HG02759 (cell line): ENCODE data around the gene NFATC2.
A peak's percentile ranks its signal among the peaks of the same experiment; 100 is the strongest.

ENCODE experiments used
- ATAC-seq: cut with Tn5 transposase; IDR thresholded peaks from one replicate; pipeline ENCODE4 v1.9.1; 2021; ENCODE audit warnings: mild to moderate bottlenecking, moderate library complexity; ENCODE audit not compliant: unreplicated experiment

The NFATC2 gene

DNA sequence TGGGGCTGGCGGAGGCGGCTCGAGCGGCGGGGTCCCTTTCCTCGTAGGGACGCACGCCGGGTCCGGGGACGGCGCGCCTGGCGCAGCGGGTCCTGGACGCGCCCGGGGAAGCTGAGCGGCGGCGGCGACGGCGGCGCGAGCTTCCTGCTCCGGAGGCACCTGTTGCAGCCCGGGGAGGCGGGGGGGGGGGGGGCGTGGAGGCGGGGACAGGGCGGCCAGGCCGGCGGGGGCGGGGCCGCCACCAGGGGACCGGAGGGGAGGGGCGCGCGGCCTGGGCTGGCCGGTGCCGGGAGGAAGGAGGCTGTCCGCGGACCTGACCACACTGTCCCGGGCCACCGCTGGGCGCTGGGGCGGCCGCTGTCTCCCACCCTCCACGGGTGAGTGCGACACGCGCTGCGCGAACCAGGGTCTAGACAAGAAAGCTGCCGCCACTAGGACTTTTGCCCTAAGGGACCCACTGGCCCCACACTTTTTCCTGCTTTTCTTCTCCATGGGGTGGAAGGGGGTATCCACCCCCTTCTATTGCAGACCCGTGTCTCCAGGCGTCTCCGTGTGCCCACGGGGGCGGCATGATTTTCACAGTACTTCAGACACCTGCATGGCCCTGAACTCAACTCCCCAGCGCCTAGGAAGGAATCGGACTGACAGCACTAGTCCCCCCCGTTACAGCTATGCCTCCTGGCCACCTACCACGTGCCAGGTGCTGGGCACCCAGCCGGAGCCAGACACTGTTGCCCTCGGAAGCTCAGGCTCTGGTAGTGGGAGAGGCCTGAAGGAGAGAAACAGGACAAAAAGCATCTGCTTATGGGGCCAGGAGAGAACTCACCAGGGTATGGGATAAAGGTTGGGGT is at the start of gene NFATC2:
NFATC2 (minus strand) TSS at position 149 of the 851 bp plus-strand sequence. CDS start 220 bp downstream, outside the sequence.
- ATAC-seq: peak; percentile 48

DNA sequence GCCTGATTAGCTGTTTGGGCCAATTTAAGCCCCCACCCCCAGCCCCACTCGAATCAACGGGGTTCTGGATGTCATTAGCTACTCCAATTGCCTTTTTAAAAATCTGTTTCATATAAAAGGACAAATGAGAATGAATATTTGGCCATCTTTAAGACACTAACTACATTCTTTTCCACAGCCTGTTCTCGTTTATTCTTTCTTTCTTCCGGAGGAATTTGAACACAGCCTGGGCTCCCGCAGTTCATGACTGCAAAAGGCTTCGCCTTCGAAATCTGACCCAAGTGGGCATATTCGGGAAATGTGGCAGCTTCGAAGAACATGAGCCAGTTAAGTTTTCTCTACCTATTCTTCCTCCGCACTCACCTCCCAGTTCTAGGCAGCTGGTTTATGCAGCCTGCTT is 49.4 kb upstream of the NFATC2 start:
- no peak for ATAC-seq

DNA sequence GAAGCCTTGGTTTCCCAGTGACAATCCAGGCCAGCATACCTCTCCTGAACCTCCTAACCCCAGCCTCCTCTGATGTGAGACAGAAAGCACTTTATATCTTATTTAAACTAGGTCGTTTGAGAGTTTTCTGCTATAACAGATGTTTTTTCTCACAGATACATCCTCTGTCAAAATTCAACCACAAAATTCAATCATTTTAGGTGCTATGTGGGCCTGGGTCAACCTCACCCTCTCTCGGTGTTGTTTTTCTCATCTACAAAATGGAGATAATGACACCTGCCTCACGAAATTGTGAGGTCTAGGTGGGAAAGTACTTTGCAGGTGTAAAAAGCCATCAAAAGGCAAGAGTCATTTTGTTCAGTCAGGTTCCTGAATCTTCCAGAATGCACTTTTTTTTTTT is 46.2 kb upstream of the NFATC2 start:
- ATAC-seq: no peak

DNA sequence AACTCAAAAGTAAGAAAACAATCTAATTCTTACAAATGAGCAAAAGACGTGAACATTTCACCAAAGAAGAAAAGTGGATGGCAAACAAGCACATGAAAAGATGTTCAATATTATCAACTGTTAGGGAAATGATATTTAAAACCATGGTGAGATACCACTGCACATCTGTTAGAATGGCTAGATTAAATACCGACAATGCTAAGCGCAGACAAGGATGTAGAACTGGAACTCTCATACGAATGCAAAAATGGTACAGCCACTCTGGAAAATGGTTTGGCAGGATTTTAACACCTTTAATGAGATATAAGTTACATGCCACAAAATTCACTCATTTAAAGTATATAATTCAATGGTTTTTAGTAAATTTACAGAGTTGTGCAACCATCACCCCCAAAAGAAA is 44.6 kb upstream of the NFATC2 start:
- no peak for ATAC-seq

DNA sequence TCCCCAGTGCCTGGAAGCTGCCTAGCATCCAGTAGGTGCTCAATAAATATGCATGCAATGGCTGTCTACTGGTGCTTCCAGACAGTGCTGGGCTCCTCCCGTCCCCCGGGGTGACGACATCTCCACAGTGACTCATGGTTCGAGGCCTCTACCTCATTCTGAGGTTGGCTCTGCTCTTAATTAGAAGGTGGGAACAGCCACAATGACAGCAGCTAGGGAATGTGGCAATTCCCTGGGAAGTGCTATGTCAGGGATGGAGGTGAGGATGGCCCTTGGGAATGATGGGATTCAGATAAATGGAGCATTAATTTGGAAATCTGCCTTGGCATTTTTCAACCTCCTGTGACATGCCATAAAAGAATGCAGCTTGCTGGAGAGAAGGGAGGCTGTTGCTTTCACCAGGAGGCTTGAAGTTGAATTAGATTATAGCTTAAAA is 43.5 kb upstream of the NFATC2 start:
- no peak for ATAC-seq

DNA sequence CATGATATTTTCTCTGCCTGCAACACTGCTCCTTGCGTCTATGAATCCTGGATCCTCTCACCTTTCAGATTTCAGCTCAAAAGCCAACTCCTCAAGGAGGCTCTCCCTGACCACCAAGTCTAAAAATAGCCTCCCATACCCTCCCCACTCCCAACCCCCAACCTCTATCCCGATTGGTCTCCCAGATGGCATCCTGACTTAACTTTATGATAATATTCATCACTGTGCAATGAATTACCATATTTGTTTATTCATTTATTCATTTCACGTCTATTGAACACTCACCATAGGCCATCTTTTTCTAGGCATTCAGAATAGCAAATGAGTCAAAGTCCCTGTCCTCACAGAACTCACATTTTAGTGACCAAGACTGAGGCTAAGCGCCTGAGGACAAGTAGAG is 42.6 kb upstream of the NFATC2 start:
- ATAC-seq: no peak

DNA sequence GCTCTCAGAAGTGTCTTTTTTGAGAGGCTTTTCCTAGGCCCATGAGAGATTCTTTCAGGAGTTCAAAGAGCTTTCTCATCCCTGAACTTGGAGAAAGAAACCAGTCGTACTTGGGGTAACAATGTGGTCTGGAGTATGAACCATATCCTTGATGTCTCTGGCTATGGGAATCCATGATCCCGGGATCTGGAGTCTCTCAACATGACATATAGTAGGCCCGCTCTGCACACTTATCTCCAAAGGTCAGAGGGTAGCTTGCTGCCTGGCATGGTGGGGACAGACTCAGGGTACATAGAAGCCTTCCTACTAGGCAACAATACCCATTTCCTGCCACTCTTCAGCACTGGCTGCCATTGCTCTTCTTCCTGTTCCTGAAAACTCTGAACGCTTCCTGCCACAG is 42.2 kb upstream of the NFATC2 start:
- ATAC-seq: no peak

DNA sequence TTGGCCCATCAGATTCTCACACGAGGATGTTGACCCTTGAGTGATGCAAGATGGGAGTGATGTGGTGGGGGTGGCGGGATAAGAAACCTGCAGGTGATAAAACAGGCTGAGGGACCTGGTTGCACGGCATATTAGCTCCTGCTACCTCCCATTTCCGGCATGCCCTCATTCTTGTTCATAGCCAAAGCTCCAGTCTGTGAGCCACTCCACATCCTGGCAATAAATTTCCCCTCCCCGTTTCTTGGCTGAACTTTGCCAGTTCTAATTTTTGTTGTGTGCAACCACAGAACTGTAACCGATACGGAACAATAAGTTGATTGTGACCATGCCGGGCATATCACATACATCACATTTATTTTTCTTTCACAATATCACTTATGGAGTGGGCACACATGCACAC is 41.6 kb upstream of the NFATC2 start:
- ATAC-seq: no peak

DNA sequence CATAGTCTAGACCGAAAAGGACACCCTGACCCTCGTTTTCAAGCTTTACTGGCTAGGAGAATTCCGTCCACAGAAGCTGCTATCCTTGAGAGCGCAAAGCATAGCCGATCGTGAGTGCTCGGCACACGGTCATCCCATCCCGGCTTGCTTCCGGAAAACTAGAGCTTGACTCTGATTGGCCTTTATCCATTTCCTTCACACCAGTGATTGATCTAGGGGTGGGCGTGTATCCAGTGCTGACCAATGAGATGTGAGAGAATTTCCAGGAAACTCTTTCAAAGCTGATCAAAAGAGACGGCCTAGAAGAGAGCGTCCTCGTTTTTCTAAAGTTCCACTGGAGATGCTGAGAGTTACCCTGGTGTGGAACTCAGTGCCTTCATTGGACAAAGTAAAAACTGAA is 41.0 kb upstream of the NFATC2 start:
- no peak for ATAC-seq

DNA sequence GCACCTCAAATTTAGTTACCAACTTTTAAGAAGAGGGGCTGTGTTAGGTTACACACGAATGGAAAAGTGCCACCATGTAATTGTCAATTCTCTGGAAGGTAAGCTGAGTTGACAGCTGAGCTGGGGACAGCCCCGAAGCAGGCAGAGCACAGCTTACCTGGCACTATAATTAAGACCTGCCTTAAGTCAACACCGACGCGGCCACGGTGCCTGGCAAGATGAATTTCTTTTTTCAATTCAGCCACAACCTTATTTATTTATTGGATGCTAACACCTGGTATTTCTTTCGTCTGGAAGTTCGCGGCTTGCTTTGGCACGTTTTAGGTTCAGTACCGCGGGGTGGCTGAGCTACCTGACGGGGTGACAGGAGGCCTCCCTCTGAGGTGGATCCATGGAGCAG is 40.6 kb upstream of the NFATC2 start:
- ATAC-seq: no peak

DNA sequence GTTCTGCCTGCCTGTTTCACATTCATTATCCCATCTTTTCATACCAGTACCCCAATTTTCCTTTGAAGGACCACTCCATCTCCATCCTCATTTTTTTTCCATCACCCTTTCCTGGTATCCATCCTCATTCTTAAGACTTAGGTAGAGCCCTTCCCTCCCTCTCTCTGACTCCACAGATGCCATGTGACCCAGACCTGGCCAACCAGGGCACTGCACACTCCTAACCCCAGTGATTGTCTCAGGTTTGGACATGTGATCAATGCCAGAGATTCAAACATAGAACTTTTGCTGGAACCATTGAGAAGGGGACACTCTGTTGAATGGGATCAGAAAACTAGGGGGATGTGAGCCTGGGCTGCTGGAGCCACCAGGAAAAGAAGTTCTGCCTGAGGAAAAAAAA is 39.1 kb upstream of the NFATC2 start:
- no peak for ATAC-seq

DNA sequence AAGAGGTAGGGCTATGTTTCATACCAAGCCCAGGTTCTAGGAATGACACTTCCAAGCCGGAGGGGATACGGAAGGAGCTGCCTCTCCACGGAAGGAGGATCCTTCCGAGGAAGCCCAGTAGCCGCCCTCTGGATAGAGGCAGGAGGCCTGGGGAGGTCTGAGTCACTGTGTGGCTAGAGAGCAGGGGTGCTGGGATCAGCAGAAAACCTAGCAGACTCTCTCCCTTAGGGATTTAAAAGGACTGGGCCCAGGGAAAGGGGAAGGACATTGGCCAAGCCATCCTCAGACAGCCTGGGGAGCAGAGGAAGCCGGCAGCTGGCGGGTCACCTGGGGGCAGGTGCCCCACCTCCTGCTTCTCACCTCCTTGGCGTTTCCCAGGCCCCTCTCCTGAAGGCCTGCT is 36.6 kb upstream of the NFATC2 start:
- no peak for ATAC-seq

DNA sequence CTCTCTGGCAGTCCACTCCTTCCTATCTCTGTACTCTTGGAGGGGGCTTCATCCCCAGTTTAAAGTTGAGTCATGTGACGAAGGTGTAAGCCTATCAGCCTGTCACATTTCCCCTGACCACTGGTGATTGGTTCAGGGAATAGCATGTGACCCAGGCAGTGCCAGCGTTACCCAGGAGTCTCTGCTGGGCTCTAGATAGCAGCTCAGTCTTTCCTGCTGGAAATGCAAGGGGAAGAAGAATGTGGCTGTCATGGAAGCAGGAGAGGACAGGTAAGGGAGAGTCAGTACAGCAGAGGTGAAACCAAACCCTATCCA is 35.6 kb upstream of the NFATC2 start:
- no peak for ATAC-seq

DNA sequence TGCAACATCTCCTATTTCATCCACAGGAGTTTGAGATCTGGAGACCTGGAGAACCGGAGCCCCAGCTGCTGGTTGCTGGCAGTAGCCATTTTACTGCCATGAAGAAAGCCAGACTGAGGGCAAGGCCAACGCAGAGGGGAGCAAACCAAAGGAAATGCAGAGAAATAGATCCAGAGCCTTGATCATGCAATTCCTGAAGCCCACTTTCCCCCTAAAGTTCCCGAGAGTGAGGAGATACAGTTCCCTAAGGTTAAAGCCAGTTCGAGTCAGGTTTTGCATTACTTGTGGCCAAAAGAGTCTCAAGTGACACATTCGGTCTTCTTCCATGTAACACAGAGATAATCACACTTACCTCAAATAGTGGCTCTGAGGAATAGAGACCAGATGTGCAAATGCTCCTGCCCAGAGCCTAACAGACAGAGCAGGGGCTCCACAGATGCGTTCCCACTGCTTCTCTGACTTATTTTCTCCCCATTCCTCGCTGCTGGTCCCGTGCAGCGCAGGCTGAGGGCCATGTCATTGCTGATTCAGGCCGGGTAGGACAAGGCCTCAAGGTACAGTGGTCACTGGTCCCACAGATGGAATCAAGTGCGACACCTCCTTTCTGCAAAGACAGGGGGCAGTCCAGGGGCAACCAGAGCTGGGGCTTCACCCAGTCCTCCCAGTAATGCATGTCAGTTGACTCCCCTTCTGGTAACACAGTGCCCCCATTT is 35.1 kb upstream of the NFATC2 start:
- no peak for ATAC-seq

DNA sequence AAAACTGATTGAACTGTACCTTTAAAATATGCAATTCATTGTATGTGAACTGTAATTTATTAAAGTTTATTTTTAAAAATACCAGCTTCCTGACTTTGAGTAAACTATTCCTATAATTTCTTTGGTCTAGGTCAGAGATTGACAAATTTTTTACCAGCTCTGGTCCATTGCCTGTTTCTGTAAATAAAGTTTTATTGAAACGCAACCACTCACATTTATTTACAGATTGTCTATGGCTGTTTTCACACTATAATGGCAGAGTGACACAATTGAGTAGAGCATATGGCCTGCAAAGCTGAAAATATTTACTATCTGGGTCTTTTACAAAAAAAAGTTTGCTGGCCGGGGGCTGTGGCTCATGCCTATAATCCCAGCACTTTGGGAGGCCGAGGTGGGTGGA is 33.0 kb upstream of the NFATC2 start:
- no peak for ATAC-seq

DNA sequence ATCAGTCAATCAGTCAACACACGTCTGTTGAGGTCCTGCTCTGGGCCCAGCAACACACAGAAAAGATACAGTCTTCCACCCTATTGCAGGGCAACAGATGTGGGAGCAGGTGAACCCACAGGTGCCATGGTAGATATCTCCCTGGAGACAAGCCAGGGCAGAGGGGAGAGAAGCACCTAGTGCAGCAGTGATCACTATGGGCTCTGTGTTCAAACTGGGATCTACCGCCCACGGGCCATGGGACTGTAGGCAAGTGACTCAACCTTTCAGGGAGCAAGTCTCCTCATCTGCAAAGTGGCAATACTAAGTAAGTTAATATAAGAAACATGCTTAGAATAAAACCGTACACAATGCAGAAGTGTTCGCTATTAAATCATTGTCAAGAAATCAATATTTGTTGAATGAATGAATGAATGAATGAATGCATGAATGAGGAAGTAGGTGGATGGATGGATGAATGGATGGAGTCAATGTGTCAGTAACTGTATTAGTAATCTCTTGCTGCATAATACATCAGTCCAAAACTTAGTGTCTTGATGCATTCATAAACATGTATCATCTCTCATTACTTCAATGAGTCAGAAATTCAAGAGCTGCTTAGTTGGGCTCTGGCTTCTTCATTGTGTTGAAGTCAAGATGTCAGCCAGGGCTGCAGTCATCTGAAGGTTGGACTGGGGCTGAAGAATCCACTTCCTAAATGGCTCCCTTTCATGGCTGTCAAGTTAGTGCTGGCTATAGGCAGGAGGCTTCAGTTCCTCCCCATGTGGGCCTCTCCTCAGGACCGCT is 31.9 kb upstream of the NFATC2 start:
- no peak for ATAC-seq

DNA sequence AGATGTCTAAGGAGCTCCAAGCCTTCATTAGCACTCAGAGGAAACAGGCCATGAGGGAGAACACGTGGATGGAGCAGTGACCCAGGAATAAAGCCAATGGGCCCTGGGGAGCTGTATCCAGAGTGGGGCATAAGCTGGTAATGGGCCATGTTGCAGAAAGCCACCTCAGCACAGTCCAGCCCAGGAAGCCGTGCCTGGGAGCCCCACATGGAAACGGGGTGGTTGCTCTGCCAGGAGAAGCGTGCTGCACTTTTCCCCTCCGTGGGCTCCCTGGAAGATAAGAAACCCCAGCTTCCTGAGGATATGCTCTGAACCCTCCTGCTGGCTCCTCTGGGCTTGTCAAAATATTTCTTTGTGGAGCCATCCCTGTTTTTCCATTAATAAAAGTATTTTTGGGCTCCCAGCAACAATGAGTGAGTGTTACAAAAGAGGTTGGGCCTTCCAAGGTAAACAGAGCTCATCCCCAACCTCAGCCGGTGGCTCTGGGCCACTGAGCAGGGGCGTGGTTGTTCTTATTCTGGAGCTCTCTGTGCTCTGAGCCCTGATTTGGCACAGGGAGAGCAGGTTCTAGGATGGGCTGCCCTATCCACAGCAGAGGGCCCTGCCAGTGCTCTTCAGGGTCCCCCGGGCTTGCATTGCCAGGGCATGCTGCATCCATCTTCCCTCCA is 31.2 kb upstream of the NFATC2 start:
- no peak for ATAC-seq

DNA sequence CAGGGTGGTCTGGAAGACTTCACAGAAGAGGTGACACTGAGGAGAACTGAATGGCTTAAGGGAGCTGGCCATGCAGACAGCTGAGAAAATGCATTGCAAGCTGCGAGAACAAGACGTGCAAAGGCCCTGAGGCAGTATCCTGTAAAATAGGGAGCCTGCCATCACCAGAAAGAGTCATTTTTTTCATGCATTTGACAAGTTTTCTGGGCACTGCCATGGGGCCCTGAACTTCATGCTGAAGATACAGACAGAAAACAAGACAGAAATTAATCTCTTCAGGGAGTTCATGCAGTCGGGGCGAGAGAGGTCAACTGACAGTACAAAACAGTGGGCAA is 28.9 kb upstream of the NFATC2 start:
- no peak for ATAC-seq

DNA sequence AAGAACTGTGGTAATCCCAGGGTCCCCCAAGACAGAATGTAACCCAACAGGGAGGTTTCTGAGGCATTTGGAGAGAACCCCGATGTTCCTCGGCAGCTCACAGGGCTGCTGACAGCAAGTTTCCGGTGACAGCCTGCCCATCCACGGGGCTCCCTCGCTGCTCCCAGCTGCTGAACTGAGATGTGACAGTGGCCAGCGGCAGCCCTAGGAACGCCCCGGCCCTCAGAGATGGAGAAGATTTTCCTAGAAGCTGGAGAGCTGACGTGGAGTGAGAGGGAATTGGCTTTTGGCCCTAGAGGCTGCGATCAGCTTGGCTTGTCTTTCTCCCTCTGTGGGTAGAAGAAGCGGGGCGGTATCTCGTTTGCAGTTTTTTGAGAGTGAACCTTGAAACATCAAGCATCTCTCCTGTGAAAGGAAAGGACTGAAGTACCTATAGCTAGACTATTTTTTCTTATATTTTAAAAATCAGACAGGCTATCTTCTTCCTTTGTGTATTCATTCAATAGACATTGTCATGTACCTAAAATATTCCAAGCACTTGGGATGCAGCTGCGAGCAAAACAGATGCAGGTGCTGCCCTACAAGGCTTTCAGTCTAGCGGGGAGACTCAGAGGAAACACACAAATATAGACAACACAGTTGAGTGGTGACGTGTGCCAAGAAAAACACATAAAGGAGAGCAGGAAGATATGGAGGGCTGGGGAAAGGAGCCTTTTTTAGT is 28.4 kb upstream of the NFATC2 start:
- no peak for ATAC-seq

DNA sequence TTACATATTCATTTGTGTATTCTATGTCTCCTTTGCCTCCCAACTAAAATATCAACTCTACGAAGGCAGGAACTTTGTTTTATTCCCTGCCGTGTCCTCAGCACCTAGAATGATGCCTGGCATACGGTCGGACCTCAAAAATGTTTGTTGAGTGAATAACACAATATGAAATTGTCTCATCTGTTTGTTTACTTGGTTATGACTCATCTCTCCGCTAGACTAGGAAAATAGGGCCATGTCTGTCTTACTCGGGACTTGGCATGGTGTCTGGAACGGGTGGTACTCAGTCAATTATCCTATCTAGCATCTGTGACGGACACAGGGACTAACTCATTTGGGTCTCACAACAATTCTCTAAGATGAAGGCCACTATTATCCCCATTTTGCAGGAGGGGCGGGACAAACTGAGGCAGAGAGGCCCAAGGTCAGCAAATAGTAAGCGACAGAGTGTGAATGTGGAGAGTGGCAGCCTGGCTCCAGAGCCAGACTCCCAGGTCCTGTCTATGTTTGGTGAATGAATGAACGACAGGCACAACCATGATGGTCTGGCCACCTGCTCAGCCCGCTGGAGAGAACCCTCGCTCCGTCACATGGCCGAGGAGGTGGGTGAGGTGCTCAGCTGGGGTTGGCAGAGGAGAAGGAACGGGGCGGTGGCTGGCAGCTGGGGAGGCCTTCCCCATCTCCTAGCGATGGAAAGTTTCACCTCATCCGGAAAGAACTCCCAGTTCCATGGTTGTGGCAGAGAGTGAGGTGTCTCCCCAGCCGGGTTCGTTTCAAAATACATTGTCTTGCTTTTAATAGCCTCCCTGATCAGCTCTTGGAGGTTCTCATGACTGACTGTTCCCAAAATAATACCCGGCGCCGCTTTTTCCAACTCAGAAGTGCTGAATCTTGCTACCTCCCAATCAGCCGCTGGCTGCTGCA is 27.6 kb upstream of the NFATC2 start:
- no peak for ATAC-seq
